Peyer's patch (tissue), 4 donors: ENCODE measurements around the gene PEX1.

Experiments
- CTCF ChIP-seq, 6 experiments: fragments of 450-650 bp in 4 of 6; fragments of 200-600 bp in 2 of 6; sonication (generic) in 1 of 6; IDR thresholded peaks; one replicate each; pipeline ENCODE4 v1.5.1; 2017 to 2019; ENCODE audit warnings: antibody characterized with exemption in 6 of 6, mild to moderate bottlenecking in 3 of 6, moderate library complexity in 1 of 6
- POLR2A ChIP-seq, 2 donors: fragments of 450-650 bp; IDR thresholded peaks; one replicate each; pipeline ENCODE4 v1.5.1; 2017; ENCODE audit warnings: antibody characterized with exemption in 2 of 2, mild to moderate bottlenecking in 2 of 2, moderate library complexity in 2 of 2

- TF ChIP-seq CTCF (IDR thresholded peaks at IDR 0.05) (no peak), POLR2A (IDR thresholded peaks at IDR 0.05) (no peak)
These were observed 23.8 kb downstream of the PEX1 start for GRCh38 chr7:92504563-92504962.
